Osteoblast (primary cell): Measurements from ENCODE around the gene UPP2. TPM values are rescaled to one million over a fixed set of nuclear protein-coding genes. Genes with fewer than 3 reads are reported as not detected.

Experiments used
- DNase-seq: peaks from one replicate; pipeline ENCODE4 v3.0.0; 2011; ENCODE audit warnings: low spot score, mixed read lengths; ENCODE audit not compliant: insufficient read length; ENCODE audit errors: missing footprints
- H2AFZ ChIP-seq: 2 replicates; pipeline ENCODE4 v1.6.0; 2011; ENCODE audit warnings: mild to moderate bottlenecking, low read length
- H3K27ac ChIP-seq: 2 replicates; pipeline ENCODE4 v1.5.1; 2011; ENCODE audit warnings: mild to moderate bottlenecking, low read depth, low read length, moderate library complexity
- H3K27me3 ChIP-seq: 2 replicates; pipeline ENCODE4 v1.6.0; 2012; ENCODE audit warnings: mild to moderate bottlenecking, control low read depth, inconsistent platforms, low read length, moderate library complexity; ENCODE audit not compliant: insufficient read depth
- H3K36me3 ChIP-seq: 2 replicates; pipeline ENCODE4 v1.5.1; 2011; ENCODE audit warnings: mild to moderate bottlenecking, low read length, control low read depth, moderate library complexity; ENCODE audit not compliant: insufficient read depth
- H3K4me1 ChIP-seq: 2 replicates; pipeline ENCODE4 v1.5.1; 2011; ENCODE audit warnings: mild to moderate bottlenecking, low read length, control low read depth, moderate library complexity; ENCODE audit not compliant: insufficient read depth
- H3K4me2 ChIP-seq: 2 replicates; pipeline ENCODE4 v1.6.0; 2011; ENCODE audit warnings: mild to moderate bottlenecking, low read length; ENCODE audit not compliant: insufficient read depth
- H3K4me3 ChIP-seq: fragments of 200-600 bp; sonication (generic); 3 replicates; pipeline ENCODE4 v1.5.1; 2012; ENCODE audit warnings: mild to moderate bottlenecking, low read length, inconsistent platforms; ENCODE audit not compliant: insufficient read depth
- H3K79me2 ChIP-seq: 2 replicates; pipeline ENCODE4 v1.6.0; 2012; ENCODE audit warnings: mild to moderate bottlenecking, low read length, control low read depth, inconsistent platforms; ENCODE audit not compliant: insufficient read depth
- H3K9me3 ChIP-seq: 2 replicates; pipeline ENCODE4 v1.5.1; 2011; ENCODE audit warnings: low read depth, low read length, control low read depth
- H4K20me1 ChIP-seq: 2 replicates; pipeline ENCODE4 v1.6.0; 2012; ENCODE audit warnings: mild to moderate bottlenecking, low read length, control low read depth; ENCODE audit not compliant: insufficient read depth
- total RNA-seq: library from RNA; depleted of rRNA; stranded (reverse); fragments of >200 nt; gene quantifications from 2 replicates; pipeline ENCODE4 v1.2.3, GENCODE V29; 2012
- TF ChIP-seq, protein P1 (sequence below): IDR thresholded peaks from 2 replicates; pipeline ENCODE4 v1.5.1; 2011; ENCODE audit warnings: mild to moderate bottlenecking, low read depth, low read length, moderate library complexity; ENCODE audit errors: extremely low read depth

UPP2 gene
- total RNA-seq, 1 donor = not detected

DNA sequence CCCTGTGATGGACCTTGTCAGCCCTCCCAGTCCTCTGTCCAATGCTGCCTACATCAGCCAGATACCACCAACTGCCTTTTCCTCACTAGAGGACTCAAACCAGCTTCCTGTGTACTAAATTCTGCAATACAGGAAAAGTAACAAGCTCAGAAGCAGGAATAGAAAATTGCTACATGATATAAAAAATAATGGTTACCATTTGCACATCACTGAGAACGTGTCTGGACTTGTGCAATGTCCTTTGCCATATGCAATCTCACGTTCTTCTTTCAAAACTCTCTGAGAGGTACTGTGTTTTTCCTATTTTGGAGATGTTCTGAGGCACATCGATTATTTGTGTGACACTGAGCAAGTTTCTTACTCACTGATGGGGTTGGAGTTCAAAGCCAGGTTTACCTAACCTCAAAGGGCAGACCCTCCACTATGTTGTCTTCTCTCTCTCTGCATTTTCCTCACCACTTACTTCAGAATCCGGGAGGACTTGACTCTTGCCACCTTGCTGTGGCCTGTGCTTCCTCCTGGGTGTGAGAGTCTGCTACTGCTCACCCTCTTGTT, 12.1 kb downstream of the UPP2 start:
- Histone ChIP-seq H3K27ac (no peak overlapping the region), H3K79me2 (no peaks in the 10 kb centered on the region), H3K9me3 (no peaks in the 10 kb centered on the region), H3K4me2 (no peak overlapping the region), H3K27me3 (peaks cover 6% of the 10 kb centered on the region), H2AFZ (no peak overlapping the region), H4K20me1 (no peaks in the 10 kb centered on the region), H3K4me3 (no peak overlapping the region), H3K4me1 (no peaks in the 10 kb centered on the region), H3K36me3 (no peaks in the 10 kb centered on the region)
- DNase-seq = no peak
- TF ChIP-seq, protein P1, sequence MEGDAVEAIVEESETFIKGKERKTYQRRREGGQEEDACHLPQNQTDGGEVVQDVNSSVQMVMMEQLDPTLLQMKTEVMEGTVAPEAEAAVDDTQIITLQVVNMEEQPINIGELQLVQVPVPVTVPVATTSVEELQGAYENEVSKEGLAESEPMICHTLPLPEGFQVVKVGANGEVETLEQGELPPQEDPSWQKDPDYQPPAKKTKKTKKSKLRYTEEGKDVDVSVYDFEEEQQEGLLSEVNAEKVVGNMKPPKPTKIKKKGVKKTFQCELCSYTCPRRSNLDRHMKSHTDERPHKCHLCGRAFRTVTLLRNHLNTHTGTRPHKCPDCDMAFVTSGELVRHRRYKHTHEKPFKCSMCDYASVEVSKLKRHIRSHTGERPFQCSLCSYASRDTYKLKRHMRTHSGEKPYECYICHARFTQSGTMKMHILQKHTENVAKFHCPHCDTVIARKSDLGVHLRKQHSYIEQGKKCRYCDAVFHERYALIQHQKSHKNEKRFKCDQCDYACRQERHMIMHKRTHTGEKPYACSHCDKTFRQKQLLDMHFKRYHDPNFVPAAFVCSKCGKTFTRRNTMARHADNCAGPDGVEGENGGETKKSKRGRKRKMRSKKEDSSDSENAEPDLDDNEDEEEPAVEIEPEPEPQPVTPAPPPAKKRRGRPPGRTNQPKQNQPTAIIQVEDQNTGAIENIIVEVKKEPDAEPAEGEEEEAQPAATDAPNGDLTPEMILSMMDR = no peak

DNA sequence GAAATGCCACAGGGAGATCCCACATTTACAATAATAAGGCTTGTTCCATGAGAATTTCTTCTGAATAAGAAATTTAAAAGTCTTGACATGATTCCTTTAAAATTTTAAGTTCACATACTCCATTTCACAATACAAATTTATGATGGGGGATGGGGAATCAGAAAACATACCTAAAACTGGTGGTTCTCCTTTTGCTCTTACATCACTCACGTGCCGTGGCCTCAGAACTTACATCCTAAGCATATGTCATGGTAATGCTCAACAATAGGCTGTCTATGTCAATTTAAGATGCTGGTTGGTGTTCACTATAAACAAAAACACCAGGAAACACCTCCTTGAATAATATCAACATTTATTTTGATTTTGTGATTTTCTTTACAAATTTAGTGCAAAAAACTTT, 12.8 kb downstream of the UPP2 start:
- TF ChIP-seq, protein P1 = no peak
- no peak for DNase-seq
- no peak overlapping the region for H3K27ac ChIP-seq

GRCh38 chr2:158115202-158115767, 13.6 kb downstream of the UPP2 start:
- Histone ChIP-seq H3K79me2 (no peaks in the 10 kb centered on the region), H3K4me2 (no peak overlapping the region), H3K4me1 (no peaks in the 10 kb centered on the region), H3K27me3 (peaks cover 6% of the 10 kb centered on the region), H3K27ac (no peak overlapping the region), H3K9me3 (no peaks in the 10 kb centered on the region), H4K20me1 (no peaks in the 10 kb centered on the region), H3K4me3 (no peak overlapping the region), H3K36me3 (no peaks in the 10 kb centered on the region), H2AFZ (no peak overlapping the region)
- no peak for DNase-seq
- TF ChIP-seq, protein P1 = no peak

More for the DNA sequence above, 12.8 kb downstream of the UPP2 start:
- H2AFZ ChIP-seq = no peak overlapping the region
- H3K79me2 ChIP-seq = no peaks in the 10 kb centered on the region
- H3K27me3 ChIP-seq = peaks cover 6% of the 10 kb centered on the region
- H3K4me3 ChIP-seq = no peak overlapping the region
- H3K36me3 ChIP-seq = no peaks in the 10 kb centered on the region
- H3K9me3 ChIP-seq = no peaks in the 10 kb centered on the region
- H3K4me1 ChIP-seq = no peaks in the 10 kb centered on the region
- H4K20me1 ChIP-seq = no peaks in the 10 kb centered on the region
- no peak overlapping the region for H3K4me2 ChIP-seq

DNA sequence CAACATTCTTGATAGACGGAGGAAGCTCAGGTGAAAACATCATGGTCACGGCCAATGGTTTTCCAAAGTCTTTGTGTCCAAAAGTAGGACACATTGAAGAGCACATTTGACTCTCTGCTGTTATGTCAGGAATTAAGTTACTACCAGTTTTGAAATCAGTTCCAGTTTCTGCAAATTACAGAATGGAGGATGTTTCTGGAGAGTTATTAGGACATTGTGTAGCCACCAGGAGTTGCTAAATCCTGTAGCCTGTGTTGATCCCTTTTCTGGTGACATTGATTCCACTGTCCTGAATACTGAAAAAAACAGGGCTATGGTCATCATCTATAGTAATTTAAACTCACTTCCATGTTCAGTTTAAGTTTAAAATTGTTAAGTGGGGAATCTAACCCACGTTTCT, 15.3 kb downstream of the UPP2 start:
- H3K27me3 ChIP-seq = peaks cover 11% of the 10 kb centered on the region
- H3K4me3 ChIP-seq = no peak overlapping the region
- TF ChIP-seq, protein P1 = no peak
- no peak overlapping the region for H2AFZ ChIP-seq
- no peak overlapping the region for H3K27ac ChIP-seq
- H3K4me2 ChIP-seq = no peak overlapping the region
- no peaks in the 10 kb centered on the region for H4K20me1 ChIP-seq
- DNase-seq = no peak
- H3K36me3 ChIP-seq = no peaks in the 10 kb centered on the region
- H3K79me2 ChIP-seq = no peaks in the 10 kb centered on the region
- H3K4me1 ChIP-seq = no peaks in the 10 kb centered on the region
- H3K9me3 ChIP-seq = no peaks in the 10 kb centered on the region
